CD4-positive, alpha-beta T cell treated with Interleukin-6 at 100 ng/mL for 8 hours (primary cell): ENCODE results near the gene ANKS4B.
A peak's percentile ranks its signal among the peaks of the same experiment; 100 is the strongest.

Source experiments
- DNase-seq: peaks from one replicate; pipeline ENCODE4 v3.0.0-alpha.2; 2020; ENCODE audit warnings: mixed read lengths, low spot score

The ANKS4B gene

DNA sequence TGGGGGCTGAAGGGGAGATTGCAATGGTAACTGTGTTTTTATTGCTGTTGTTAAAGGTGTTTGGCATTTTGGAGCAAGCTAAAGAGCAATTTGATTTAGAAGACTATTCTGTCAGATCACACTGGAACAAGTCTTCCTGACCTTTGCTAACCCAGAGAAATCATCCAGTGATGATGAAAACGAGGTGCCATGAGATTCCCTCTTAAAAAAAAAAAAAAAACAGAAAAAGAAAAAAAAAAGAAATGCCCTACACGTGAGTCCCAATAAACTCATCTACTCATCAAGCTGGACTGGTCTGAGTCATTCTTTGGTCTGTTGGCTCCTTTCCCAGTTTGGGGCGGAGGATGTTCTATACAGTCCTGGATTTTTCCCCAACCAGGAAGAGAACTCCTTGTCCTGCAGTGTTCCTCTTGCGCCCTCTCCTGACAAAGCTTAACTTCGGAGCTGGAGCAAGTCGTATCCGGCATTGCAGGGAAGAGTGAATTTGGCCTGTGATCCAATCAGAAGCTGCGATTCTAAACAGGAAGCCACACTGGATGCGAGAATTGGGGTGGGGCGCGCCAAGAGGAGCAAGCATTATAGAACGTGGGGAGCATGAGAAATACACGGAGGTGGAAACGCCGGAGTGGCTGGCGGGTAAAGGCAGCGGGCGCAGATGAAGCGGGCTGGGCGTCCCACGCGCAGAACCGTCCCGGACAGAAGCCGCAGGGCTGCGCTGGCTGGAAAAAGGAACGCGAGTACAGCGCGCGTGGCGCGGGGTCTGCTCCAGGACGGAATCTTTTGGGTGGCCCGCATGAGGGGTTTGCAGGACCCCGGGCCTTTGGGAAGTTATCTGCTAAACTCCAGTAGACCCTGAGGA, 67.0 kb downstream of the ANKS4B start:
- DNase-seq: peak; percentile 41

DNA sequence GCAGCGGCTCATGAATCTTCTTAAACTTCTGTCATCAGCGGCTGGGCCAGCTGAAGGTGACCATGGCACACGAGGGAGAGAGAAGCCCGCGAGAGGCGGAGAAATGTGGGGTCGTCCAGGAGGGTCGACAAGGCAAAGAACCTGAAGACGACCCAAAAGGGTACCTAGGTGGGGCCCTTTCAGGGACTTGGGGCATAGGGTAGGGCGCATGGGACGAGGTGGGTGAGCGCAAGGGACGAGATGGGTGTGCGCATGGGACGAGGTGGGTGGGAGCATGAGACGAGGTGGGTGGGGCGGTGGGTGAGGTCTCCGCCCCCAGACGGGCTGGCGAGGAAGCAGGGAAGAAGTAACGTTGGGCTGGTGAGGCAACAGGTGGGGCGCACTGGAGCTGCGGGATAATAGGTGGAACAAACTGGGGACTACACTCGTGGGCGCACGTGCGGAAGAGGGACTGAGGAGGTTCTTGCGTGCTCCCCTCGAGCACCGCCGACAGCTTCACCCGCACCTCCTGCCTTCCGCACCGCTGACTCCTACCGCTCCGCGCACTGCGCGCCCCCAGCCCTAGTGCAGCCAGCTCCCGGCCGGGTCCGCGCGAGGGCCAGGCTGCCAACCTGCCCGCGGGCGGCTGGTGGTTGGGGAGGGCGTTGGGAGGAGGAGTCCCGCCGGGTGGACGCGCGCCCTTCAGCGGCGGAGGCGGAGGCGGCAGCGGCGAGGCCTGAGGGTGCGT, 67.8 kb downstream of the ANKS4B start:
- DNase-seq: peak; percentile 8

DNA sequence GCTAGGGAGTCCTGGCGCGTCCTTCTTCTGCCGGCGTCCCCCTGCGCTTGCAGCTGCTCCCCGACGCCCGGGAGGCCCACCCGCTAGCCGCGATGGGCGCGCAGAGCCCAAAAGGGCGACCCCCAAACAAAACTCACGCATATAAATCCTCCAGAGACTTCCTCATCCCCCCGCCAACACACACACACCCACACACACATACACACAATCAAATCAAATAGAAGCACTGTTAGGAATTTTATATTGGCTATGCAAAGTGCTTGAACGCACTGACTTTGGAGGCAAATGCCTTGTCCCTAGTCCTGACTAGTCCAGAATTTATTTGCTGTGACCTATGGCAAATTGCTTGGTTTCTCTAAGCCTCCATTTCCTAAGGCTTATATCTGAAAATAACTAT, 68.4 kb downstream of the ANKS4B start:
- DNase-seq: no peak

DNA sequence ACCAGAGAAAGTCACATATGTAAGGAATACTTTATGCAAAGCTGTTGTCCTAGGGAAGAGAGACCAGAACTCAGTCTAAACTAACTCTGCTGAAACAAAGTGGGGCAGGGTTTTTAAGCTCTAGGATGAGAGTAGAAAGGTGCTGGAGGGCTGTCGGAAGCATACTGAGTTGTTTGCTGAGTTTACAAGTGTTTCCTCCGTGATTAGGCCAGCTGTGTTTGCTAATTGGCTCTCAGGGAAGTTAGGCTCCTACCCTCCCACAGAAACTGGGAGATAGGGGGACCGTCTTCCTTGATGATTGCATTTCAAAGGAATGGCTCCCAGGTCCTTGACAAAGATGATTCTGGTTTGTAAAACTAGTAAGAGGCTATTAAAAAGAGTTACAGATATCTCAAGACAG, 69.0 kb downstream of the ANKS4B start:
- no peak for DNase-seq

DNA sequence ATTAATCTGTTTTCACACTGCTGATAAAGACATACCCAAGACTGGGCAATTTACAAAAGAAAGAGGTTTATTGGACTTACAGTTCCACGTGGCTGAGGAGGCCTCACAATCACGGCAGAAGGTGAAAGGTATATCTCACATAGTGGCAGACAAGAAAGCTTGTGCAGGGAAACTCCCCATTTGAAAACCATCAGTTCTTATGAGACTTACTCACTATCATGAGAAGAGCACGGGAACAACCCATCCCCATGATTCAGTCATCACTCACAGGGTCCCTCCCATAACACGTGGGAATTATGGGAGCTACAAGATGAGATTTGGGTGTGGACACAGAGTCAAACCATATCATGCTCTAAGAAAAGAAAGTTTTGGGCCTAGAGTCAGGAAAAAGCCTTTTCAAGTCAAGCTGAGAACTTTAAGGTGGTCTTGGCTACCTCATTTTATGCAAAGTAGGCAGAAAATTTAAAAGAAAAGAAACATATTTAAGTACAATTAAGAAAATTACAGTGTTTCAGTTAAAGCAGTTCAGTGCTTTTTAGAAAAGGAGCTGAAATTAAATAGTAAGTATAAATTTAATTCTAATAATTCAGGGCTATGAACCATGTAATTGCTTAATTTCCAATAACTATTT, 69.5 kb downstream of the ANKS4B start:
- DNase-seq: no peak
